HG02981 (cell line): ENCODE results near the gene TMEM117.

Experiments used
- ATAC-seq: cut with Tn5 transposase; IDR thresholded peaks from one replicate; pipeline ENCODE4 v1.9.1; 2021; ENCODE audit warnings: mild to moderate bottlenecking, moderate library complexity; ENCODE audit not compliant: unreplicated experiment

The TMEM117 gene

GRCh38 chr12:43883748-43884147 is 47.9 kb downstream of the TMEM117 start:
- ATAC-seq = no peak

GRCh38 chr12:43884683-43885410 is 49.0 kb downstream of the TMEM117 start:
- ATAC-seq = no peak

- no peak for ATAC-seq
Observed at GRCh38 chr12:43887397-43887796, 51.5 kb downstream of the TMEM117 start.

- ATAC-seq = no peak
Observed at GRCh38 chr12:43891856-43892574, 56.1 kb downstream of the TMEM117 start.

- ATAC-seq = no peak
Observed at GRCh38 chr12:43893670-43894069, 57.8 kb downstream of the TMEM117 start.

GRCh38 chr12:43895580-43896206 is 59.8 kb downstream of the TMEM117 start:
- ATAC-seq = no peak

GRCh38 chr12:43896496-43896895 is 60.6 kb downstream of the TMEM117 start:
- ATAC-seq = no peak

- ATAC-seq = no peak
Observed at GRCh38 chr12:43898474-43898873, 62.6 kb downstream of the TMEM117 start.

GRCh38 chr12:43899574-43899973 is 63.7 kb downstream of the TMEM117 start:
- no peak for ATAC-seq

GRCh38 chr12:43903686-43904085 is 67.8 kb downstream of the TMEM117 start:
- no peak for ATAC-seq

- no peak for ATAC-seq
Observed at GRCh38 chr12:43912859-43913258, 77.0 kb downstream of the TMEM117 start.

GRCh38 chr12:43914391-43914790 is 78.5 kb downstream of the TMEM117 start:
- ATAC-seq = no peak

- ATAC-seq = no peak
Observed at GRCh38 chr12:43914923-43915468, 79.1 kb downstream of the TMEM117 start.

GRCh38 chr12:43917896-43918295 is 82.0 kb downstream of the TMEM117 start:
- no peak for ATAC-seq

- ATAC-seq = no peak
Observed at GRCh38 chr12:43921666-43922337, 85.9 kb downstream of the TMEM117 start.

- ATAC-seq = no peak
Observed at GRCh38 chr12:43930032-43930431, 94.2 kb downstream of the TMEM117 start.

- ATAC-seq = no peak
Observed at GRCh38 chr12:43931187-43931586, 95.3 kb downstream of the TMEM117 start.

- no peak for ATAC-seq
Observed at GRCh38 chr12:43935581-43935980, 99.7 kb downstream of the TMEM117 start.

GRCh38 chr12:43937947-43938346 is 102.1 kb downstream of the TMEM117 start:
- peak; percentile 63 for ATAC-seq

- no peak for ATAC-seq
Observed at GRCh38 chr12:43942379-43942778, 106.5 kb downstream of the TMEM117 start.

GRCh38 chr12:43945983-43946382 is 110.1 kb downstream of the TMEM117 start:
- ATAC-seq = no peak
